Skeletal muscle cell (primary cell): ENCODE results near the gene COA6.
"Not testable (repeated sequence)": the region's sequence is repeated elsewhere in the genome, so short reads cannot be mapped to it uniquely, and the experiment has no call there.

Source experiments
- DNase-seq: peaks from one replicate; pipeline ENCODE4 v3.0.0-alpha.2; 2010; ENCODE audit warnings: low read depth
- H3K4me3 ChIP-seq: 2 replicates; pipeline ENCODE4 v1.5.1; 2011; ENCODE audit warnings: low read depth, mild to moderate bottlenecking, control low read depth, low read length, moderate library complexity

COA6 gene

DNA sequence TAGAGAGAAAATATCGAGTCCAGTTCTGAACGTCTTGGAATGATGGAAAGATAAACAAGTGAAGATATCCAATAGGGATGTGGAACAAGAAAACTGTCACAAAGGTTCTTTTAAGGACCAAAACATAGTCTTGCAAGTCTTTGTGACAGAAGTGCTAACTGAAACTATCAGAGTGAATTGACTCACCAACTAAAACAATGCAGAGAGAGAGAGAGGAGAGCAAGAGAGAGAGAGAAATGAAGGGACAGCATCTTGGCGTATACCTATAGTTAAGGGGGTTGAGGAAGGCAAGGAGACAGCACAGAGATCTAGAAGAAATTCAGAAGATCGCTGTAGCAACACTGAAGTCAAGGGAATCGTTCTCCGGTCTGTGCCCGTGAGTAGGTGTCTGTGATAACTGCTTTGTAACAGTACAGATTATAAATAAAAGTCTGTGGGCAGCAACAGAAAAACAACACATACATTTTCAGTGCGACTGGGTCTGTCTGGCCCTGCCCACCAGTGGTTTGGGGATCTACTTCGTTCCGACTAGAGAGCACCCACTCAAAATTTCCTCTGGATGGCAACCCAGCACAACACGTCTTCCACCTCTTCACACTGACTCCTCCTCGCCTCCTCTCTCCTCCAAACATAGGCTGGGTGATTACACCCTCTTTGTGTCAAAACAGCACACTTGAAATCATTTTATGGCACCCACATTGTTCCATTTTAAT is 4.8 kb upstream of the COA6 start:
- no peak overlapping the region for H3K4me3 ChIP-seq
- no peak for DNase-seq

DNA sequence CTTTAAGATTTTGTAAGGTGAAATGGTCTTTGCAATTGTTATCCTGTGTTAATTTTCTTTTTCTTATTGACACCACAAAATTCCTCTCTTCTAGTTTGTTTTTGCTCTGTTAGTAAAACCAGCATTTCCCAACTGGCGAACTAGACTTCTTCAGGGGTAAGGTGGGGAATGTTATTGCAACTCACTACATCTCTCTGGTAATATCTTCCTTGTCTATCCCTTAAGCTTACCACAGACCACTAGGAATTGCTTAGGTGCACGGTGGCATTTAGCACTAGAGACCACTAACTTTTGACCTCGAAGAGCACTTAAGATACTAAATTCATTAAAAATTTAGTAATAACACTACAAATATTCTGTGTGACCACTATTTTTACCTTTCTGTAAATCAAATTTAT is 4.2 kb upstream of the COA6 start:
- no peak overlapping the region for H3K4me3 ChIP-seq
- DNase-seq = no peak

DNA sequence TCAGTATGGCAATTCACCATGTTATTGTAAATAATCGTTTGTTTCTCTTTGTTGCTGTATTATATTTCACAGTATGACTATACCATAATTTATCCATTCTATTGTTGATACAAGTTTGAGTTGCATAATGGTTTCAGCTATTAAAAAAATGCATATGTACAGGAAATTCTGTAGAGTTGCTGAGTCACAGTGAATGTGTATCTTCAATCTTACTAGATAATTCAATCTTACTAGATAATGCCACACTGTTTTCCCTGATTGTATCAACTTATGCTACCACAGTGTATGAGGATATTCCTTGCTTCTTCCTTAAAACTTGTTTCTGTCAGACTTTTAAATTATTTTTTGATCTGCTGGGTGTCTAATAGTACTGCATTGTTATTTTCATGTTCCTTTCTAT is 3.5 kb upstream of the COA6 start:
- DNase-seq = no peak
- no peak overlapping the region for H3K4me3 ChIP-seq

DNA sequence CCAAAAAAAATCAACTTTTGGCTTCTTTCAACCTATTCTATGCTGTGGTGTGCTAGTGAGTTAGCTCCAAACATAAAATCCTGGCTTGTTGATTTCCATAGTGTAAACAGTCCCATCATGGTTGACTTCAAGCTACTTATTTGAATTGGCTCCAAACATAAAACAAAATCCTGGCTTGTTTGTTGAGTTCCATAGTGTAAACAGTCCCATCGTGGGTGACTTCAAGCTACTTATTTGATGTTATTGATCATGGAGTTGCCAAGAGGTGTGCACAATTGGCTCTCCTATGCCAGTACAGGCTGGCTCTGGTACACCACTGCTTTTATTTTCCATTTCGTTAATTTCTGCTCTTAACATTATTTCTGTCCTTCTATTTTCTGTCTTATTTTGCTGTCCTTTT is 1.8 kb upstream of the COA6 start:
- no peak for DNase-seq
- no peak overlapping the region for H3K4me3 ChIP-seq

DNA sequence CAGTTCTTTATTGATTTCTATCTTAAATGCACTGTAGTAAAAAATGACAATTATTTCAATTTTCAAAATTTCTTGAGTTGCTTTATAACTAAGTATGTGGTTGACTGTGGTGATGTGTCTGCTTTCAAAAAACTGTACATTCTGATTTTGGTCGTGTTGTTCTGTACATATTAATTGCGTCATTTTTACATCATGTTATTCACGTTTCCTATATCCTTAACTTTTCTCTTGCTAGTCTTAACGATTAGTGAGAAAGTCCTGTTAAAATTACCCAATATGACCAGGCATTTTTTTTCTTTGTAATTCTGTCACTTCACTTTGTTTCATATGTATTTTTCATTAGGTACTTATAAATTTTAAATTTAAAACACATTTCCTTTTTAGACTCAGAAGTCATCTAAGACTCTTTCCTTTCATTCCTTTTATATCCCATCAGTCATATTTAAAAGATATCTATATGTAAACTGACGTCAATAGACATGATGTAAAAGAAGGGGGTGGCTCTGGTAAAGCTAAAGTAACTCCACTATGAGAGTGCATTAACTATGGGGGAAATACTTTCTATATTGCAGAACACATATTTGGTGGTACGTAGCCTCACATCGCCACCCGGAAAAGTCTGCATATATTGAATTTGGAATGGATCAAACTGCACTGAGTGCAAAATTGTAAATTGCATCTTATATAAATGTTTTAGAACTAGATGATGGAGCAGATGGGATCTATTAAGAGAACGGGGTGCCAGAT is 1.1 kb upstream of the COA6 start:
- H3K4me3 ChIP-seq = peak overlapping the region; percentile 80
- DNase-seq = no peak

DNA sequence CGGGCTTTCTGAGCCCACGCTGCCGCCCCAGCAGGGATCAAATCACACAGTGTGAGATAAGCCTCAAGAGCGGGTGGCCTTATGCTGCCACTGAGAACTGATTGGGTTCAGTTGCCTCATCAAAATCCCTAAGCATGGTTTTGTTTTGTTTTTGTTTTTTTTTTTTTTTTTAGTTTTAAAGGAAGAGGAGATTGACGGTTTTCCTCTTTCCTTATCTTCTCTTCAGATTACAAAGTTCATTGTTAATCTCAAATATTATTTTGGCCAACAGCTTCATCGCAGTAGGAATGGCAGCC is 651 bp downstream of the COA6 start:
- H3K4me3 ChIP-seq = peak overlapping the region; percentile 80
- DNase-seq = no peak

DNA sequence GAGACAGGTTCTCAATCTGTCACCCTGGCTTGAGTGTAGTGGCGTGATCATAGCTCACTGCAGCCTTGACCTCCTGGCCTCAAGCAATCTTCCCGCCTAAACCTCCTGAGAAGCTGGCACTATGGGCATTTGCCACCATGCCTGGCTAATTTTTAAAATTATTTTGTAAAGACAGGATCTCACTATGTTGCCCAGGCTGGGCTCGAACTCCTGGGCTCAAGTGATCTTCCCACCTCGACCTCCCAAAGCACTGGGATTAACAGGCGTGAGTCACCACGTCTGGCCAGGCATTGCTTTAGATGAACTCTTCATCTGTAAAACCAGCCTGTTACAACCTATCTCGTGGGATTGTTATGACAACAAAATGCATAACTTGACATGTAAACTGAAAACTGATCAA is 2.4 kb downstream of the COA6 start:
- DNase-seq = no peak
- no peak overlapping the region for H3K4me3 ChIP-seq

DNA sequence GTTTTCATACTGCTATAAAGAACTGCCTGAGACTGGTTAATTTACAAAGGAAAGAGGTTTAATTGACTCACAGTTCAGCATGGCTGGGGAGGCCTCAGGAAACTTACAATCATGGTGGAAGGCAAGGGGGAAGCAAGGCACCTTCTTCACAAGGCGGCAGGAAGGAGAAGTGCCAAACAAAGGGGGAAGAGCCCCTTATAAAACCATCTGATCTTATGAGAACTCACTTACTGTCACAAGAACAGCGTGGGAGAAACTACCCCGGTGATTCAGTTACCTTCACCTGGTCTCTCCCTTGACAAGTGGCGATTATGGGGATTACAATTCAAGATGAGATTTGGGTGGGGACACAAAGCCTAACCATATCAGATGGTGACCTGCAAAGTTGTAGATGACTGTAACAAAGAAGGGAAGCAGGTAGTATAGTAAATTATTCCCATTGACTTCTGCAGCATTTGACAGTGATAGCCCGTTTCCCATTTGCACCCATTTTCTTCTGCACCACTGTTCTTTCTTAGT is 6.4 kb downstream of the COA6 start:
- not testable (repeated sequence) for DNase-seq, H3K4me3 ChIP-seq

DNA sequence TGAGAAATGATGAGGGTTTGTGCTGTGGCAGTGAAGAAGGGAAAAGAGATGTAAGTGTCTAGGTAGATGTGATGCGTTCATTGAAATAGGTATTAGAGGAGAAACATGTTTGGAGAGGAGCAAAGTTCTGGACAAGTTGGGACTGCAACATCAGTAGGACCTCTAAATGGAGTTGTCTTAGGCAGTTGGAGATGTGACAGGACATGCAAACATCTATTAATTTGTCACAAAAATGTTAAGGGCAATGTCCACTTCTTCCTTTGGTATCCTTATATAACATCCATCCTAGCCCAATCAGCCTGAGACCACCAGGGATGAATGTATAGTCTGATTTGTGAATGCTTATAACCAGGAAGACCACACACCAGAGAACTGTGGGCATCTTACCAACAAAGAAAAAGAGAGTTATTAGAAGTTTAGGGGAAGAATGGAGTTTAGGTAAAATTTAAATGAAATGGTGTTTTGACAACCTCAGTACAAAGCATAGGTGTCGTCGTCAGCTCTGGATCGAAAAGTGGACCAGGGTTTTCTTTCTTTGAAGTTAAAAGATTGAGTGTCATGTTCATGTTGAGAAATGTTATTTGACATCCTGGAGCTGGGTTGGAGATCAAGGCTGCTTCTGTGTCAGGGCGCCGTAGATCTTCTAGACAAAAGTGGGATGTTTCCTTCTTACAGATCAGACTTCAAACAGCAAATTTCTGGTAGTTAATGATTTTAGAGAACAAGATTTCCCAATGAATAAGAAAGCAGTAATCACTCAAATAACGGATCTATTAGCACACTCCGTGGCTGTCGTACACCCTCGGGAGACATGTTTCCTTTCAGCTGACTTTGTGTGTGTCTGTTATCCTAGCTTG is 8.7 kb downstream of the COA6 start:
- H3K4me3 ChIP-seq = no peak overlapping the region
- DNase-seq = no peak

DNA sequence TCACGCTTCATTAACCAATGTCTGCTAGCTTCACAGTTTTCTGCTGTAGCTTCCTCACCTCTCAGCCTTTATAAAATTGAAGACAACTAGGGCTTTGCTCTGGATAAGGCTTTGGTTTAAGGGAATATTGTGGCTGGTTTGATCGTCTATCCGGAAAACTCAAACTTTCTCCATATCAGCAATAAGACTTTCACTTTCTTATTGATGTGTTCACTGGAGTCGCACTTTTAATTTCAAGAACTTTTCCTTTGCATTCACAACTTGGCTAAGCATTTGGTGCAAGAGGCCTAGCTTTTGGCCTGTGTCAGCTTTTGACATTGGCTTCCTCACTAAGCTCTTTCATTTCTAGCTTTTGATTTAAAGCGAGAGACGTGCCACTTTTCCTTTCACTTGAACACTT is 12.9 kb downstream of the COA6 start:
- no peak overlapping the region for H3K4me3 ChIP-seq
- DNase-seq = no peak

DNA sequence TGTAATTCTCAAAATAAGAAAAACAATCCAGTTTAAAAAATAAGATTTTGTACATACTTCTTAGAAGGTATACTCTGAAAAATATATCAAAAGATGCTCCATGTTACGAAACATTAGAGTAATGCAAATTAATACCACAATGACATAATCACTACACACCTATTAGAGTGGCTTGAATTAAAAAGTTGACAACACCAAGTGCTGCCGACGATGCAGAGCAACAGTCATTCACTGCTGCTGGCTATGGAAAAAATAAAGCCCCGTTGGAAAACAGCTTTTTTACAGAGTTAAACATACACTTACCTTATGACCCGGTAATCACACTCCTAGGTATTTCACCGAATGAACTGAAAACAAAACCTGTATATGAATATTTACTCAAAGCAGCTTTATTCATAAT is 14.8 kb downstream of the COA6 start:
- no peak for DNase-seq
- H3K4me3 ChIP-seq = no peak overlapping the region

DNA sequence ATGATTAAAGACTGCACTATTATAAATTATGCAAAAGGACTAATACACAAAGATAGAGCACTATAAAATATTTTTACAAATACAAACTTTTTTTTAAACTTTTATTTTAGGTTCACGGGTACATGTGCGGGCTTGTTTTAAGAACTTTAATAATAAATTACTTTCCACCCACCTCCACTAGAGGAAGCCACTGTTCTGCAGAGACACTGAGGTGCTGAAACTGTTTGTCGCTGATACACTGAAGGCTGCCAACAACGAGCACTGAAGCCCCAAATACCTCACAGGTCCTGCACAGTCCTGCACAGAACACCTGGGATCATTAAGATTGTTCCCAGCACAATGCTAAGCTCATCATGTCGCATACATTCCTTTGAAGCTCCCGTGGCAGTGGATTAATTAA is 19.9 kb downstream of the COA6 start:
- no peak for DNase-seq

DNA sequence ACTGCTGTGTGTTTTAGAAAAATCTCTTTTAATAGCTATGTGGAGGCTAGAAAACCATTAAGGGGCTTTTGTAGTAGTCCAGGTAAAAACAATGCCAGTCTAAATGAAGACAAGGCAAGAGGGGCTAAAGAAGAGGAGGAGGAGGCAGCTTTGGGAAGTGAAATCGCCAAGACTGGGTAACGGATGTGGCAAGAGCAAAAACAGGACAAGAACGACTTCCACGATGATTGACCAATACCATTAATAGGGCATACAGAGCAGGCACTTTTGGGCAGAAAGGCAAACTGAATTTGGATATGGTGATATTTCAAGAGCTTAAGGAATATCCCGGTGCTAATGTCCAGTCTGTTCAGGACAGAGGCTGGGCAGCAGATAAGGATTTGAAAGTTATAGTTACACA is 22.0 kb downstream of the COA6 start:
- no peak overlapping the region for H3K4me3 ChIP-seq
- DNase-seq = no peak

More for the DNA sequence above, 19.9 kb downstream of the COA6 start:
- no peak overlapping the region for H3K4me3 ChIP-seq

DNA sequence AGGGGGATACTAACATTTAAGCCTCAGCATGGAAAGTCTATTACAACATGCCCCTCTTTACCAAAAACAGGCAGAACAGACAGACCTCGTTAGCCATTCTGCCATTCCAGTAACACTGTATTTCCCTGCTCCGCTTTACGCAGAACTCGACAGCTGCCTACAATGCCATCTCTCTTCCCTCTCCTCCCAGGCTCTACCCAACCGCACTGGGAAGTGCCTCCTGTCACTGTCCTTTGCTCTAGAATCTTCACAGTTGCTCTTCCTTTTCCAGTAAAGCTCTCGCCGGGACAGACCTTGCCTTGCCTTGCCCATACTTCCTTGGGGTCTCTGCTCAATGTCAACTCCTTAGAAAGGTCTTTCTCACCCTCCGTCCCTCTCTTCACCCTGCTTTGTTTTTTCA is 22.8 kb downstream of the COA6 start:
- H3K4me3 ChIP-seq = no peak overlapping the region
- no peak for DNase-seq

DNA sequence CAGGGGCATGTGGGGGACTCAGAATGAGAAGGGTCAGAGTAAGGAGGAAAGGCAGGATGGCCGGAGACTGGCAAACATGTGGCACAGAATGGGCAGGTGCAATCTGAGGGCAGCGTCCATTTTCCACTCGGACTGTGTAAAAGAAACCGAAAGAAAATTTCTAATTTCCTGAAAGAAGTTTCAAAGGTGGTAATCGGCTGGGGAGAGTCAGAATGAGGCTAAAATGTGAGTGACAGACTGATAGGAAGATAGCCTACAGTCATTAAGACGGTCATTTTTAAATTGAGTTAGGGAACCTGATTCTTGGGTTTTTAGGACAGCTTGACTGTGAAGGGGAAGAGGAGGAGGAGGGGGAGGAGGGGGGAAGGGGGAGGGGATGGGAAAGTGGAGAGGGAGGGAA is 23.6 kb downstream of the COA6 start:
- no peak for DNase-seq
- no peak overlapping the region for H3K4me3 ChIP-seq

DNA sequence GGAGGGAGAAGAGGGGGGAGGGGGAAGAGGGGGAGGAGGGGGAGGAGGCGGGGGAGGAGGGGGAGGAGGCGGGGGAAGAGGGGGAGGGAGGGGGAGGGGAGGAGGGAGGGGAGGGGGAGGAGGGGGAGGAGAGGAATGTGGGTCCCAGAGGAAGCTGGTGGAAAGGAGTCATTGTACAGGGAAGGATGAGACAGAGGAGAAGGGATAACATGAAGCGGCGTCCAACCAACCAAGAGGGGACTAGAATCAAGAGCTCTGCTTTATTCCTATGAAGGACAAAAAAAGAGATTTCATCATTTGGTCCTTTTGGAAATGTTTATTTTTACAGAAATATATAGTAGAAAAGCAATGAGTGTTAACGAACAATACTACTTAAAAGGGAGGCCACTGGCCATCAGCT is 24.5 kb downstream of the COA6 start:
- DNase-seq = no peak
- no peak overlapping the region for H3K4me3 ChIP-seq

DNA sequence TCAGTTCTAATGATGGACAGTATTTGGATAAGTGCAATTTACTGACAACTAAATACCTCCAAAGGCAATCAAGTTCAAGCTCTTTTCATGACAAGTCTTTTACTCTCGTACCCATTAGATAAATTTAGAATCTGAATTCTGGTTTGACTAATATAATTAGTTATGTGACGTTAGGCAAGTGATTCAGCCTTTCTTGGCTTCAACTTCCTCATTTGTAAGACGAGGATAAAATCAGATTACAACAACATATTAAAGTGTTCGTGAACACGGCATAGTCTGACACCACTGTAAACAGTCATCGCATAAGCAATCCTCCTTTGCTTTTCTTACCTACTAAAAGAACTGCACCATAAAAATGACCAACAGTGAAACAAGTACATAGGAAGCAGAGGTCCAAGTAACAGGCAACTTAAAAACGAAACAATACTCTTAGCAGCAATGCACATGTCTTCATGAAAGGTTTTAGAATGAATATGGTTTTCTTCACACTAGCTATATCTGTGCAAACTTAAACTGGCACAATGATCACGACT is 25.7 kb downstream of the COA6 start:
- DNase-seq = no peak
- no peak overlapping the region for H3K4me3 ChIP-seq

DNA sequence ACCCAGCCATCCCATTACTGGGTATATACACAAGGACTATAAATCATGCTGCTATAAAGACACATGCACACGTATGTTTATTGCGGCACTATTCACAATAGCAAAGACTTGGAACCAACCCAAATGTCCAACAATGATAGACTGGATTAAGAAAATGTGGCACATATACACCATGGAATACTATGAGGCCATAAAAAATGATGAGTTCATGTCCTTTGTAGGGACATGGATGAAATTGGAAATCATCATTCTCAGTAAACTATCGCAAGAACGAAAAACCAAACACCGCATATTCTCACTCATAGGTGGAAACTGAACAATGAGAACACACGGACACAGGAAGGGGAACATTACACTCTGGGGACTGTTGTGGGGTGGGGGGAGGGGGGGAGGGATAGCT is 26.3 kb downstream of the COA6 start:
- not testable (repeated sequence) for H3K4me3 ChIP-seq, DNase-seq

DNA sequence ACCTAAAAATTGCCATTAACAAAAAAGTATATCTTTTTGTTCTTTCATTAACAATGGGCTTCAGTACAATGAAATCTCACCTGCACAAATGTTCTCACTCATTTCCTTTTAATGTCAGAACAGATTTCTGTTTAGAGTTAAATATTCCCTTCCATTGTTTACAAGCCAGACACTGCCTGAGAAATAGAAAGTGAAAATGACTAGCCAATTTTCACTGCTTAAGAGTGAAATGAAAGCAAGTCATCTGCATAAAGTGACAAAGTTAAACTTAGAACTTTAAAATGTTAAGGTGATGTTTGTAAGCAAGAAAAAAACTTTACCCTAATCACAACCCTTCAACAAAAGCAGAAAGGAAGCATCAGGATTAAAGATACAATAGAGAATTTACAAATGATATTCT is 27.5 kb downstream of the COA6 start:
- H3K4me3 ChIP-seq = no peak overlapping the region
- no peak for DNase-seq

DNA sequence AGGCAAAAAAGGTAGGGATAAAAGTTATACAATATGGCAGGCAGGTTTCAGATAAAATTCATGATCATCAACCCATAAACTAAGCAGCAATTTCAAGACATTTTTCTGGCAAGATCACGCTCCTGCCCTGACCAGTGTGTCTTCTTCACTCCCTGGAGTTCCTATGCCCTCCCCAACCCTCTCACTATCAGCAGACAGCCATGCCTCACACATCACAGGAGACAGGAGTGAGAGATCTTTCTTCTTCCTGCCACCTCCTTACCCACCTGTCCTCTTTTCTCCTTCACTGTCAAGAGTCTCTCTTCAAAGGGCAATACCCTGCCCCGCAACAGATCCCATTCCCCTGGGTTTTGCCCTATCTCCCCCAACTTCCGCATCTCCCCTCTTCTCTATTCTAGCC is 28.4 kb downstream of the COA6 start:
- no peak for DNase-seq
- H3K4me3 ChIP-seq = no peak overlapping the region
